Measurements from ENCODE around the gene CIART. TPM values are rescaled to one million over a fixed set of nuclear protein-coding genes. Genes with fewer than 3 reads are reported as not detected.

CIART gene
- total RNA-seq, result 4.8 and 5.9 TPM in 2 replicates

GRCh38 chr1:150281758-150282557 lies at the start of gene CIART:
Gene CIART (plus strand): TSS chr1:150282554. CDS start chr1:150283268, 714 bp downstream.

GRCh38 chr1:150235852-150236613 lies 46.3 kb upstream of the CIART start, which contains the start of gene ANP32E:
Gene ANP32E (minus strand): TSS chr1:150236112. CDS start chr1:150235786, 326 bp downstream.

GRCh38 chr1:150257624-150258585 lies 24.4 kb upstream of the CIART start, which contains the start of gene CA14:
Gene CA14 (plus strand): TSS chr1:150257774. CDS start chr1:150258129, 355 bp downstream.

GRCh38 chr1:150268705-150269403 lies 13.5 kb upstream of the CIART start, which contains the start of gene APH1A:
Gene APH1A (minus strand): TSS chr1:150269016. CDS start chr1:150268810, 206 bp downstream.

GRCh38 chr1:150293433-150294253 lies 11.3 kb downstream of the CIART start, which contains the start of gene MRPS21:
Gene MRPS21 (plus strand): TSS chr1:150293861. CDS start chr1:150294367, 506 bp downstream.

Other genes starting within 250 kb of the CIART start
- 33.2 and 42.8 TPM in 2 replicates for gene VPS45, start 214.8 kb upstream of the CIART start, total RNA-seq
- gene PLEKHO1, start 132.6 kb upstream of the CIART start, total RNA-seq, result 24.9 and 45.4 TPM in 2 replicates
- gene ANP32E, start 46.4 kb upstream of the CIART start, total RNA-seq, result 30.2 and 62.3 TPM in 2 replicates
- not detected in 2 replicates for gene CA14, start 24.8 kb upstream of the CIART start, total RNA-seq
- 88.6 and 89.9 TPM in 2 replicates for gene APH1A, start 13.5 kb upstream of the CIART start, total RNA-seq
- gene C1orf54, start 9.8 kb upstream of the CIART start, total RNA-seq, result 39.7 and 98.1 TPM in 2 replicates
- 42.0 and 47.2 TPM in 2 replicates for gene MRPS21, start 11.3 kb downstream of the CIART start, total RNA-seq
- gene PRPF3, start 39.0 kb downstream of the CIART start, total RNA-seq, result 37.2 and 45.6 TPM in 2 replicates
- 5.0 and 6.5 TPM in 2 replicates for gene RPRD2, start 81.6 kb downstream of the CIART start, total RNA-seq
- 14.1 and 18.8 TPM in 2 replicates for gene TARS2, start 204.9 kb downstream of the CIART start, total RNA-seq
- gene ECM1, start 225.6 kb downstream of the CIART start, total RNA-seq, result 8.2 and 13.8 TPM in 2 replicates
- 0.28 TPM in 1 of 2 replicates, not detected in the other for gene FALEC, start 233.2 kb downstream of the CIART start, total RNA-seq